Ramos (cell line): Measurements from ENCODE around the gene MSI2.

Experiments
- in situ Hi-C: fragments of 300-500 bp; cut with MboI; formaldehyde crosslinking; loops from one replicate; pipeline ENCODE4 v1.14.3; 2022; ENCODE audit warnings: low sequenced_read_pairs; ENCODE audit not compliant: unreplicated experiment

Gene MSI2

DNA sequence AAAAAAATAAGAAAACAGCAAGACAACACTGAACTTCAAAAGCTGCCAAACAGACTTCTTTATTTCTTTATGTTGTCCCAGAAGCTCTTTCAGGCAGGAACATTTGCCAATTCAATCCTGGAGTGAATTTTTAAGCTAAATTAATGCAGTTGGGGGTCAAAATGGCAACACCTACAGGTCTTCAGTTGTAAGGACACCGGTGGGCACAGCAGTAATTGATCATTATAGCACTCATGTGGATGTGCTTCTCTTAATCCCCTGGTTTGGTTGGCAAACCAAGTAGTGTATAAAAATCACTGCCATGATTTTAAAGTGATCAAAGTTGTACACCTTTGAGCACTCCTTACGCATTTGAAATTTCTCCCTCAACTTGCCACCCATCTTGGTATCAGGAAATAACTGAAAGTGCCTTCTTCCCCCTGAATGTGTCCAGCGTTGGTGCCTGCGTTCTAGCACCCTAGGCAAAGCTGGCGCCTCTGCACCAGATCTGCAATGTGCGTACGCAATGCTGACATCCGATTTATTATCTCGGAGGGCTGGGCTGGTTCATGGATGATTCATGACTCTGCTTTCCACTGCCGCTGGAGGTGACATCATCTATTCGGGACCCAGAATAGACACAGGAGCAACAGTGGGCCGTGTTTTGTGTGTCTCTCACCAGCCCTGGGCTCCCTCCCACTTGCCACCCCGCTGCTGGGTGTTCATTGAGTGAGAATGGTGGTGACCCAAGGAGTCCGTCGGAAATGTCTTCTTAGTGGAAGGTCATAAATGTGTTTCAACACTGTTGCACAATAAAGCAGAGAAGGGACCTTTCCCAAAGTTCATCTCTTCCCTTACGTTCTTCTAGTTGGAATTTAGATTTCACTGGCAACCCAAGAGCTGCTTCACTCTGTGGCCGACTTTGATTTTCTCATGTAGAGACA is 285.4 kb downstream of the MSI2 start:
- in situ Hi-C loops, result no loop called here

DNA sequence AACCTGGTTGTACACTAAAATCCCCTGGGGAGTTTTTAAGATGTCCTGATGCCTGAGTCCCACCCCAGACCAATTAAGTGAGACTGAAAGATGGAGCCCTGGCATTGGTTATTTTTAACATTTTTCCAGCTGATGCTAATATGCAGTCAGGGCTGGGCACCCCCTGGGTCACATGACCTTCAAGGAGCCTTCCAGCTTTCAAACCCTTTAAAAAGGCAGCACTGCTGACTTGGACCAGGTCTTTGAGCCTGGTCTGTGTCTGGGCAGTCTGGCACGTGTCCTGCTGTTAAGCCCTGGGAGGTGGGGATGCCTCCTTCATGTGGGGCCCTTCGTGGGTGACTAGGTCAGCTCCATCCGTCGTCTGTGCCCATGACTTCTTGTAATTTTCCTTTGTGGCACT is 286.2 kb downstream of the MSI2 start:
- in situ Hi-C loops, result no loop called here

DNA sequence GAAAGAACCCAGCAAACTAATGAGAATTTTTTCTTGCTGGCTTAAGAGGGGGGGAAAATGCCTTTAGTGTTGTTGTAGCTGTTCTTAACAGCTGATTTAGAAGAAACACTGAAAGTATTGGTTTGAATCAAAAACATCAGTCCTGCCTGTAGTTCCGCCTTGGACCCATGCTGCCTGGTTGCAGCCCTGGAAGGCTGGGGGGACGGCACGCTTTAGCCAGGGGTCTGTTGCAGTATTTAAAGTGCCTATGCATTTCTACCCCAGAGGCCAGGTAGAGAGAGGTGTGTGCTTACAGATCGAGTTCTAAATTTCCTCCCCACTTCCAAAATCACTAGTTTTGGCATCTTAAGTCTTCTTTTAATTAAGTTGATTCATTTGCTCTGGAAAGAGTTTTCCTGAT is 286.9 kb downstream of the MSI2 start:
- in situ Hi-C loops, result no loop called here

GRCh38 chr17:57544401-57544800 is 288.1 kb downstream of the MSI2 start:
- in situ Hi-C loops, result no loop called here

GRCh38 chr17:57544834-57545463 is 288.6 kb downstream of the MSI2 start:
- in situ Hi-C loops, result no loop called here

GRCh38 chr17:57545731-57546342 is 289.5 kb downstream of the MSI2 start:
- in situ Hi-C loops, result no loop called here

DNA sequence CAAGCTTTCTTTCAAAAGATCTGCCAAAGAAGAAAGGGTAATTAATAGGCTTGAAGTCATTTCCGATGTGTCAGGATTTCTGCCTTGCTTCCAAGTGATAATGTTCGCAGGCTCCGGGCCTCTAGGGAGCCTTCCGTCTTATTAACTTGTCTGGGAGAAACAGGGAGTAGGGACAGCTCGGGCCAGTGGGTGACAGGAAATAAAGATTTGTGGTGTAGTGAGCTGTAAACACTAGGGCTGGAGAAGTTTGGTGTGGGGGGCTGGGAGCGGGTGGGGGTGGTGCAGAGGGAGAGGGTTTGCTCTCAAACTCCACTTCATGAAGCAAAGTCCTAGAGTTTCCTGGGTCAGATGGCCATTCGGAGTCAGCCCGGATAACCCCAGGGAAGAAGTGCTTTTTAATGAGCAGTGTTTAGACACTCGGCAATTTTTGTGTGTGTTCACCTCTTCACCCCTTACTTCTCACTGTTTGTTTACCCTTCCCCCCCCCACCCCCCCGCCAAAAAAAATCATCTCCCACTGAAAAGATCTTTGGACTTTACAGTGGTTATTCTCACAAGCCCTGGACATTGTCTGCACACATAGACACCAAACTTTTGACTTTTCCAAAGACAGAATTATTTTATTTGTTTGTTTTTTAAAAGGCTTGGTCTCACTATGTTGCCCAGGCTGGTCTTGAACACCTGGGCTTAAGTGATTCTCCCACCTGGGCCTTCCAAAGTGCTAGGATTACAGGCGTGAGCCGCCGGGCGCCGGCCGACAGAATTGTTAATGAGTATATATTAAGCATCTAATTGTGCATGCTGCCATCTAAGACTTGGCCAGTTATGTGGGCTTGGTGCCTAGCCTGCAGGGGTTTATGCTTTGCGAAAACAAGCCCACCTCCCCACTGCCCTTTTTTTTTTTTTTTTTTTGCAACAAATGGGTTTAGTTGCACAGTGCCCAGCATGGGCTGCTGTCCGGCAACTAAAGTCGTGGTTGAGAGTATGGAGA is 292.4 kb downstream of the MSI2 start:
- in situ Hi-C loops, result no loop called here

- in situ Hi-C loops, result no loop called here
Observed at GRCh38 chr17:57549468-57549867, 293.1 kb downstream of the MSI2 start.

DNA sequence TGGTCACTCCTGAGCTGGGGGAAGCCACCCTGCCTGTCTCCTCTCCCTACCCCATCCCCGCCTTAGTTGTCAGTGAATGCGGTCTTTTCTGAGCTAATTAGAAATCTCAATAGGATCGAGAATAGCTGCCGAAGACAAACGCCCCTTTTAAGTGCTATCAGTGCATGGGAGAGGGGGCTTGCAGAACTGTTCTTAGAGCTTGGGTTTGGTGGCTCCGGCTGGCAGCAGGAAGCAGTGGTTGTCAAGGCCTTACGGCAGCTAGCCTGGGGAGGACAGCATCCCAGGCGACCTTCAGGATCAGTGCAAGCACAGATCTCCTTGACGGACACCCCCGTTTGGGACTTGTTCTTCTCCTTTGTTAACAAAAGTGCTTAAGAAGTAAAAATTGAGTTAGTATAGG is 293.7 kb downstream of the MSI2 start:
- in situ Hi-C loops, result loop anchor here (10.0 kb wide), 3 partner anchors 195 to 785 kb away; partner anchors contain the start of gene MSI2

DNA sequence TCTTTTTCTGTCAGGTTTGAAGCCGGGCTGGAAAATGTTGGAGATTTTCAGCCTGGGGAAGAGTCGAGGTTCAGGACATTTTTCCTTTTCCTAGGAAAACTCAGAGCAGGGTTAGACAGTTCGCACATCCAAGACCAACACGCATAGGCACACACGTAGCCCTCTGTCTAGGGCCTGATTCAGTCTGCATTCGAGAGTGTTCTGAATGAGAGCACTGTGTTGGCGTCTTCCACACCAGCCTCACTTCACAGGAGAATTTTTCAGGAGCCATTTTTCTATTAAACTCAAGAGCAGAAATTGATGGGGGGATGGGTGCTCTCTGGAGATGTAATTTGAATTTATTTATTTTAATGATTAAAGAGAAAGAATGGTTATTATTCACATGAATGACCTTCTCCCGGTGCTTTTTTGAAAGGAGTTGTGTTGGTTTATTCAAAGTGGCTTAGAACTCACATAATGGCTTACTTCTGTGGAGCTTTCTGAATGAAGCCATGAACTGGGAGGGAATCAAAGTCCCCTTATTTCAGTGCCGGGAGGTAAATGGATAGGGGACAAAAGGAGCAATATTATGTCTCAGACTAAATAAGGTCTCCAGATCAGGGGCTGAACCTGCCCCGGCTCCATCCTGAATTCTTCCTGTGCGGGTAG is 294.5 kb downstream of the MSI2 start:
- in situ Hi-C loops, result loop anchor here (10.0 kb wide), 3 partner anchors 196 to 784 kb away; partner anchors contain the start of gene MSI2

DNA sequence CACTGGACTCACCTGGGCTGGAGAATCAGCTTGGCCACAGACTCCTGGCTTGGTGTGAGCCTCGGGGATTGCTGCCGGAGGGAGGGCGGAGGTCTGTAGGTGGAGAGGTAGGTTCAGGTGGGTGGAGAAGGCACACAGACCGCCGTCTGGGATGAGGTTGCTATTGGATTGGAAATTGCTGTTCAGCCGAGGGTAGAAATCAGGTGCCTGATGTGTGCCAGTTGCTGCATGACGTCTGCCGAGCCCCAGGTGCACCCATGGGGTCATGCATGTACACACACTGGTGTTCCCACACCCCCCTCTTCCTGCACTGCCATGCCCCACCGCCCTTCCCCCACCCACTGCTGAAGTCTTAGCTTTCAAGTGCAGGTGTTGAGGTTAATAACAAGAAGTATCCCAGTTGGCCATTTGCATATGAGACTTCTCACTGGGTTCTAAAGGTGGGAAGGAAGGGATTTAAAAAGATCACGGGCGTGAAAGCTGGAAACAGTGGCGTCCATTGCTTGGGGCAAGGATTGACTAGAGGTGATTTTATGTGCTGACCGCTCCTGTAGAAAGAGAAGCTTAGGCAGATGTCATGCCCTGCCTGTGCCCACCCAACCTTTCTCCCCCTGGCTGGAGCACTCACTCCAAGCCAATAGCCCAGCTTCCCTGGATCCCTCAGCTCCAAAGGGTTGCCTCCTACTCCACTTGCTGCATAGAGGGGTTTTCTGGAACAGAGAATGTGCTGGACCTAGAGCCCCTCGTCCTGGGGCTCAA is 295.2 kb downstream of the MSI2 start:
- in situ Hi-C loops, result loop anchor here (10.0 kb wide), 3 partner anchors 197 to 783 kb away; partner anchors contain the start of gene MSI2

DNA sequence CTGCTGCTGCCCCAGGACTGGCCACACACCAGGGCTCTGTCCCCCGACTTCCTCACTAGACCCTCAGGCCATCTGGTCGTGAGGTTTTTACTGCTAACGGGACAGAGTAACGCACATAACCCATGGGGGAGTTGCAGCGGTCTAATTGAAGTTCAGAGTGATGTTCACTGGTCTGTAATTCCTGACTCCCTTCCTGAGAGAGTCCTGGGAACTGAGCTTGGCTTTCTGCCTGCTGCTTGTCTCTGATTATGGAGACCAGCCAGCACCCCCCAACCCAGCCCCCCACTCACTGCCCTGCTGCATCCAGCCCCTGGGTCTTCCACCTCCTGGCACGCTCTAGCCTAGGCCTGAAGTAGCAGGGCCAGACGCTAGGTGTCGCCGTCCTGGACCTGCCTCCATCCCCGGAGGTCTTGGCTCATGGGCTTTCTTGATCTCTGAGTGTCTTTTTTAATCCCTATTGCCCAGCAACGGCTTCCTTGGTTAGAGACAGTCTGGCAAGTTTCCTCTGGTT is 295.8 kb downstream of the MSI2 start:
- in situ Hi-C loops, result loop anchor here (10.0 kb wide), 3 partner anchors 197 to 783 kb away; partner anchors contain the start of gene MSI2

DNA sequence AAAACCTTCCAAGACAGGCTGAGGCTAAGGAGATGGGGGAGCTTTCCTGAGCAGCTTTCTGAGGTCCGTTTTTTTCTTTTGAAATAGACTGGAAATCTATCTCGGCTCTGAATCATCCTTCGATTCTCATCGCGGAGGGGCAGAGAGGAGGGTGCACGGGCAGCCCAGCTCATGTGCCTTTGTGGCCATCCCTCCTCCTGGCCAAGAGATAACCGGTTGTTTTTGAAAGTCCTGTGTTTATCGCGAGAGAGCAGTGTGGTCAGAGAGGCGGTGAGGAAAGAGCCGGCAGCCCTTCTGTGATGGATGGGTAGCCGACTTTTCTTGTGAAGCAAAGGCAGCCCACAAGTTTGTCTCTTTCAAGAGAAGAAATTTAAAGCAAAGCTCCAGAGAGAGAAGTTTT is 297.2 kb downstream of the MSI2 start:
- in situ Hi-C loops, result loop anchor here (10.0 kb wide), 3 partner anchors 199 to 781 kb away; partner anchors contain the start of gene MSI2

DNA sequence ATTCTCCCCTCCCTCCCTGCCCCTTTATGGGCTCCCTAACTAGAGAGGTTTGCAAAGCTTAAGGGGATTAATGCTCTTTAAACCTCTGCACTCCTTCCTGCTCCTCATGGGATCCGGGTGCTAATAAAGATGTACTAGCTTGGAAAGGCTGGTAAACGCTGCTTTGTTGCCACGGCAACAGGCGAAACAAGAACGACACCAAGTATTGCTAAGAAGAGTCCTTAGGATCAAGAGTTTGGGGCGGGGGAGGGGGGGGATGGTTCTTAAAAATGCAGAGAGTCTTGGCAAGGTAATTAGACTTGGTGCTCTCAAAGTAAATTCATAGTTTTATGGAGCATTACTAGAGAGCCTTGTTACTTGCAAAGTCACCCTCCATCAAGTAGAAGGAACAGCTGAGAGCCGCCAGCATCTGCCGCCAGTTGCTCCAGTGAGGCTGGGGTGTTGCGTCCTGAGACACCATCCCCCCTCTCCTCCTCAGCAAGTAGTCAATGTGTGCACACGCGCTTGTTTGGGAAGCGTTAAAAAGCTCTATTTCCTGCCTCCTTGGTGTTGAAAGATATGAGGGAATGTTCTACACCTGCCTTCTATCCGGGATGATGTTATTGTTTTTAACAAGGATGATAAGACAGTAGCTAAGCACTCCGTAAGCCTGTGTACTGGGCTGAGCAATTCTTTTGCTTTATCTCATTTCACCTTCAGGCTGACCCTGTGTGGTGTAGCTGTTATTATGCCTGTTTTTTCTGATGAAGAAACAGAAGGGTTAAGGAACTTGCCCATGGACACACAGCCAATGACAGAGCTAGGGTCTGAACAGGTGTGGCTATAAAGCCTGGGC is 297.9 kb downstream of the MSI2 start:
- in situ Hi-C loops, result loop anchor here (10.0 kb wide), 3 partner anchors 199 to 781 kb away; partner anchors contain the start of gene MSI2

GRCh38 chr17:57554826-57555635 is 298.7 kb downstream of the MSI2 start:
- in situ Hi-C loops, result loop anchor here (10.0 kb wide), 3 partner anchors 200 to 780 kb away; partner anchors contain the start of gene MSI2

- in situ Hi-C loops, result loop anchor here (10.0 kb wide), 3 partner anchors 201 to 779 kb away; partner anchors contain the start of gene MSI2
Observed at GRCh38 chr17:57555636-57556175, 299.4 kb downstream of the MSI2 start.
